Bone marrow (tissue), 2 donors: ENCODE measurements around the gene WDR86.

Source experiments
- DNase-seq, 2 donors: peaks; one replicate each; lab custom pipeline; 2025; lab: John Stamatoyannopoulos, UW

WDR86 gene

DNA sequence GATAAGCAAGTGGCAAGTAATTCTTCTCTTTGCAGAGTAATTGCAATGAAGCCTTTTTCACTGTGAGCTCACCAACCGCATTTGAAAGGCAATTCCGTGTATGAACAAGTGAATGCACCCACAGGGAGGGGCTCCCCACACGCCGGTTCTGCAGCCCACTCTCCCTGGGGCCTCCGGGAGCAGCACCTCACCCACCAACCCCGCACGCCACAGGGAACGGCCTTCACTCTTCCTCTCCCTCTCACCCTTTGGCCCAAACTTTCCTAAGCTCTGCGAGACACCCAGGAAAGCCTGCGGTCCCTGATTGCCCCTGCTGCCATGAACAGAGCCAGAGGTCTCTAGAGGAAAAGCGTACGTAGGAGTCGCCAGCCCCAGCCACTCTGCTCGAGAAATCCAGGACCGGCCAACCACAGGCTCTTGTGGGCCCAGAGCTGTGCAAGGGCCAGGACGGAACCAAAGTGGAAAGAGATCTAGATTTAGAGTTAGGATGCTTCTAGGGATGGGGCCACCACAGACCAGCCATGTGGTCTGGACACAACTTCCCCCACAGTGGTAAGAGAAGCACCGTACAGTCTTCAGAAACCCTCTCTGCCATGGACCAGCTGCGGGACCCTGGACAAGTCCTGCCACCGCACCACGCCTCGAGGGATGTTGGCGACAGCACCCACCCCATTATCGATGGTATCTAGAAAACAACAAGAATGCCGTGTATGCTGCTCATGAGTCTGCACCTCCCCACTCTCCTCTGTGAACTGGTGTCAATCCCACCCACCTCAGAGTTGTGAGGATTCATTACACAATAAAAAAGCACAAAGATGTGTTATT, 3.6 kb downstream of the WDR86 start:
- no peak for DNase-seq

DNA sequence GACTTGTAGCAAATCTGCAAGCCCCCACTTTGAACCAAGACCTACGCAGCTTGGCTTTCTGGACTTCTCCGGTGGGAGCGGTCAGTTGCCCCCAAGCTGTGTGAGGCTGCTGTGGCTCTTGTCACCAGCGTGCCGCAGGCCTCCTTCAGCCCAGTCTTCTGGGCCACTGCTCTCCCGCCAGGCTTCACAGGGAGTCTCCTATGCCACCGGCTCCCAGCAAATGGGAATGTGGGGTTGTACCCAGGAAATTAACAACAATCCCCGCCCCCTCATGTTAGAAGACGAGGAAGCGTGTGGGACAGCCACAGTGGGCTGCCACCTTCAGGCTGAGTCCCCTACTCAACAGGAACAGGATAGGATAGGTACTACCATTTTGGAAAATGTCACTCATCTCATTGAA, 4.2 kb downstream of the WDR86 start:
- DNase-seq = no peak

DNA sequence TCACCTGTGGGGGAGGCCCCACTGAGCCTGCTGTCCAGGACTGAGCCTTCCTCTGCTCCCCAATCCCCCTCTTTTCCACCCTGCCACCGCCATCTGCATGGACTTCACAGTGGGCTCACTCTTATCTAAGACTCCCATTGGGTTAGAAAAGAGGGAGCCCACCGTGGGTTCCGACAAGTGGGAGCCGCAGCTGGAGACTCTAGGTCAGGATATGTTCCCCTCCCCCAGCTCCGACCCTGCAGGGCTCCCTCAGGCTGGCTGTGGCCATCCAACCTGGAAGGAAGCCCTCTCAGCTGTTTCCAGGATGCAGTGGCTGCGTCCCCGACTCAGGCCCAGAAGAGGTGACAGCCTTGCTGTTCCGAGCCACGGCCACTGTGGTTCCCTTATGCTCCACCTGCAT, 4.8 kb downstream of the WDR86 start:
- no peak for DNase-seq

DNA sequence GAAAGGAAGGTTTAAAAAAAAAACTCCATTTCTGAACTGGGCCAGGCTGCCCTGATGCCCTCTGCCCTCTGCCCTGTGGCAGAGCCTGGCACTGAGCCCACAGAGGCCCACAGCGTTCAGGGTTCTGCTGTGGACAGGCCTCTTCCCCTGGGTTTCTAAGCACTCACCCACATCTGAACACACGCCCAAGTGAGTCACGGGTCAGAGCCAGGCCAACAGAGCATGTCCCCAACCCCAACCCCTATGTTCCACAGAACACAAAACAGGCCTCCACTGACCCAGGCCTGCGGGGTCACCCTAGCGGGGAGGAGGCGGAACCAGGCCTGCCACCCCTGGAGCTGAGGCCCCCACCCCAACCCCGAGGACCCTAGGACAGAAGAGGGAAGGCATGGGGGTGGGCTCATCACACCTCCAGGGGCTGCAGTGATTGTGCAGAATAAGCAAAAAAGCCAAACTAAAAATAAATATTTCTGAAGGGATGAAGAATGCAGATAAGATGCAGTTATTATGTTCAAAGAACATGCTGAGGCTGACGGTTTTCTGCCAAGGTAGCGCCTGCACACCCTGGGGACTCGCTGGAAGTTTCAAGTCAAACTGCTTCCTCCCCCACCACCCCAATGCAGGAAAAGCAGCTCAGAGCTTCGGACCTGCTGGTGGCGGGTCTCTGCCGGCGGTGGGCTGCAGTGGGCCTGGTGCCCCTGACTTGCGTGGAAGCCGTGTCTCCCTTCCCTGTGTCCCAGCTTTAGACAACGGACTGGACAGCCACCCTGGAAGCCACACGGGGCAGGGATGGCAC, 5.4 kb downstream of the WDR86 start:
- no peak for DNase-seq

DNA sequence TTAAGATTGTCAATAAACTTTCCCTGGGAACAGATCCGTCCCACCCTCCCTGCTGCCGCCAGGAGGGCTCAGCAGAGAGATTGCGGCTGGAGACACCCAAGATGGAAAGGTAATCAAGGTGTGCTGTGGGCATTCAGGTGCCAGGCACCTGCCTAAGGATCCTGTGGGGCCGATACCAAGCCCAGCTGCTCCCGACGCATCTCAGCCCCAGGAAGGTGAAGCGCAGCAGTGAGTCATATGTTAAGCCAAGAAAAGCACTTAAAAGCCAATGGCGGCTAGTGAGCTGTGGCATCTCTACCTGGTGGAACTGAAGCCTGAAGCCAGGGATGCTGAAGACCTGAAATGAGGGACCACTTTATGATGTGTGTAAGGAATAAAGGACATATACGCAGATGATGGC, 6.1 kb downstream of the WDR86 start:
- DNase-seq = no peak

DNA sequence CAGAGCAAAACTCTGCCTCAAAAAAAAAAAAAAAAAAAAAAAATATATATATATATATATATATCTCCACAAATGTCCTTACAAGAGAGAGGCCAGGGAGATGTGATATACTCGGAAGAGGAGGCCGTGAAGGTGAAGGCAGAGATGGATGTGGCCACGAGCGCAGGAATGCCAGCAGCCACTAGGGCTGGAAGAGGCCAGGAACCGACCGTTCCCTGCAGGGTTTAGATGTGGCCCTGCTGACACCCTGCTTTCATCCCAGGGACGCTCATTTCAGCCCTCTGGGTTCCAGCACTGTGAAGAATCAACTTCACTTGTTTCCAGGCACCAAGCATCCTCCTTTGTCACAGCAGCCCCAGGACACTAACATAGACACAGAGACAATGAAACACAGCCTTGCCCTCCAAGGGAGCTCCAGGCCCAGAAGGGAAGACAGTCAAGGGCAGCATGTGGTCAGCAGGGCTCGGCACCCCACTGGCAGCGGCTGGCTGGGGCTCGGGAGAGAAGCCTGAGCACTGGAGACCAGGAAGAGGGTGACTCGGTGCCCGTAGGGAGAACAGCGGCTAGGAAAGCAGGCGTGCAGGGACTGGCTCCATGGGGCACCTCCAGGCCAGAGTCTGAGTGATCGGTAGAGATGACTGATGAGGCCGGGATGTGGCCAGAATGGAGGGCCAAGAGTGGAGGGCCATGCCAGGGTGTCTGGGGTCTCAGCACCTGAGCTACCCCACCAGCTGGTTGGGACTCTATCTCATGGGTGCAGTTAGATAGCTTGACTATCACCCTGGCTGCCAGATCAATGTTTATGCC, 7.6 kb downstream of the WDR86 start:
- DNase-seq = no peak

DNA sequence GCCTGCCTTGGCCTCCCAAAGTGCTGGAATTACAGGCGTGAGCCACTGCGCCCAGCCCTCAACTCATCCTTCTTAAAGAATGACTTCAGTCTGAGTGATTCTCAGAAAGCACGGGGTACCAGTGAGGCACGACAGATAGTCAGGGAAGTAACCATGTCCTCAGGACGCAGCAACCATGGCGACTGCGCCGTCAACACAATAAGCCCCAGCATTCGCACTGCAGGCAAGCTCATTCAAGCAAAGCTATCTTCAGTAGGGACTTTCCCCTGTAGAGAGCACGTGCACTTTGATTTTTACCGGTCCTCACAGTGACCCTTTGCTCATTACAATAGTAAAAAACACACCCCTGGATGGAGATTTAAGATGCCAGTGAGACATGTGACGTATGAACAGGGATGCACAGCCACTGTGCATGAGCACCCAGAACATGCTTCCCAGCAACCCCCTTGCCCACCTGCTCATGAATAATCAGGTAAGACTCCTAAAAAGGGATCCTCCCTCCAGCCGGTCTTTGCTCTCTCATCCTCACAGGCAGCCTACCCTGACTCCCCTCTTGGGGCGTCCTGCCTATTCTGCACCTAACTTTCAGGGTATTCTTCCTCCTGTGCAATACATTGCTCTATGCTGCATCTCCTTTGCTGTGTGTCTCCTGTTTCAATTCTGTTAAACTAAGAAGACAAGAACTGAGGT, 9.1 kb downstream of the WDR86 start:
- DNase-seq = no peak

DNA sequence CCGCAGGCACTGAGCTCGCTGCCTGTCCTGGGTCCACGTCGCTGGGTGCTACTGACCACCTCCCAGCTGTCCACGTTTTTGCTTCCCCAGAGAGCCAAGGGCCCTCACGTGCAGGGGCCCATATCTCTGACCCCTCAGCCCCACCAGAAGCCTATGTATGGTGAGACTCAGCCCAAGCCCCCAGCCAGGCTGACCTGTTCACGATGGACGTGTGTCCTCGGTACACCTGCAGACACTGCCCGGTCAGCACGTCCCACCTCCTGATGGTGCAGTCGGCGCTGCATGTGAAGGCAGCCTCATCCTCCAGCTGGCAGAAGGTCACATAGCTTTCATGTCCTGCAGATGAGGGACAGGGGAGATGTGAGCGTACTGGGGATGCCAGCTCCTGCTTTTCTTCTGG, 9.9 kb downstream of the WDR86 start:
- no peak for DNase-seq

DNA sequence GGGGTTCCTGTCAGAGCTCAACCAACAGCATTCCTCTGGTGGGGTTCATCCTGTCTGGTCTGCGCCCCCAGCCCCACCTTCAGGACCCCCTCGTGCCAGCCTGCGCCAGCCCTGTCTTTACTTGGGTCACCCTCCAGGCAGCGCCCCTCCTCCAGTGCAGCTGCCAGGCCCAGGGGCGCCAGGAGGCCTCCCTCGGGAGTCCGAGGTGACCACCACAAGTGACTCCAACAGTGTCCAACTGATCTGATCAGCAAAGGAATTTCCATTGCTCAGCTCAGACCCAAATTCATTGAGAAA, 10.6 kb downstream of the WDR86 start:
- no peak for DNase-seq

DNA sequence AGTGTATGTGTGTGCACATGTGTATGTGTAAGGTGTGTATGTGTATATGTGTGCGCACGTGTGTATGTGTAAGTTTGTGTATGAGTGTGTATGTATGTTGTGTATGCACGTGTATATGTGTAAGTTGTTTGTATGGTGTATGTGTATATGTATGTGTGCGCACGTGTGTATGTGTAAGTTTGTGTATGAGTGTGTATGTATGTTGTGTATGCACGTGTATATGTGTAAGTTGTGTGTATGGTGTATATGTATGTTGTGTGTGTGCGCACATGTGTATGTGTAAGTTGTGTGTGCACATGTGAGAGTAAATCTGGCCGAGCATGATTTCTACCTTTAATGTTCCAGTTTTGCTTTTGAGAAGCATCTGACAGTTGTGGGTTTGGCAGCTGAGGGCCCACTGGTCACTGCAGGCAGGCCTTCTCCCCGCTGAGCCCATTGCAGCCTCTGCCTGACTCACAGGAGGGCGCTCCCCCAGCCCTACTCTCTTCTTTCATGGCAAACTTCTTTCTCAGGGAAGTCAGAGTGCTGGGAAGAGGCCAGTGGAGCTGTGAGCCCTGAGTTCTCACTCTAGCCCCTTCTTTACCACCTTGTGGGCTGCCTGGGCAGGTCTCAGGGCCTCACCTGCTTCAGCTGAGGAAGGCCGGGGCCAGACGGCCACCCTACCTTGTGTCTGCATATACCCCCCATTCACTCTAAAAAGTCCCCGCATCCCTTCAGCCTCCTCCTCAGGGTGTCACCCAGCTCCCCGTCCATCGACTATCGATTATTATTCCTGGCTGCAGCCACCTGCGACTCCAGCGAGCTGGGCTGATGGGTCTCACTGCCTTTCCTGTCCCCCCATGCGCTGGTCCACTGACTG, 11.2 kb downstream of the WDR86 start:
- no peak for DNase-seq

DNA sequence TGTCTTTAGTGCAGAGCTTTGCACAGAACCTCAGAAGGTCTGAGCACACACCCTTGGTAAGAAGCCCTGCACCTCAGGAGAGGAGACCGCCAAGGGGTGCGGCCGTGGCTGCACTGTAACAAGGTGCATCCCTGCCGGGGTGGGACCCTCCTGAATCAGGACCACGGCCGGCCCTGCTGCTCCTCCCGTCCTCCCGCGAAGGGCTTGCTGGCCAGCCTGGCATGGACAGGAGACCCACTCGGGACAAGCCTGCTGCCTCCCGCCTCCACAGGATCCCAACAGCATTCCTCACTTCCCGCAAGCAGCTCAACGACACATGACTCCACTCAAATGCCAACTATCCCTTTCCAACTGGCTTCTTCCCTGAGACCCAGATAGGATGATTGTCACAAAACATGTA, 12.8 kb downstream of the WDR86 start:
- no peak for DNase-seq

DNA sequence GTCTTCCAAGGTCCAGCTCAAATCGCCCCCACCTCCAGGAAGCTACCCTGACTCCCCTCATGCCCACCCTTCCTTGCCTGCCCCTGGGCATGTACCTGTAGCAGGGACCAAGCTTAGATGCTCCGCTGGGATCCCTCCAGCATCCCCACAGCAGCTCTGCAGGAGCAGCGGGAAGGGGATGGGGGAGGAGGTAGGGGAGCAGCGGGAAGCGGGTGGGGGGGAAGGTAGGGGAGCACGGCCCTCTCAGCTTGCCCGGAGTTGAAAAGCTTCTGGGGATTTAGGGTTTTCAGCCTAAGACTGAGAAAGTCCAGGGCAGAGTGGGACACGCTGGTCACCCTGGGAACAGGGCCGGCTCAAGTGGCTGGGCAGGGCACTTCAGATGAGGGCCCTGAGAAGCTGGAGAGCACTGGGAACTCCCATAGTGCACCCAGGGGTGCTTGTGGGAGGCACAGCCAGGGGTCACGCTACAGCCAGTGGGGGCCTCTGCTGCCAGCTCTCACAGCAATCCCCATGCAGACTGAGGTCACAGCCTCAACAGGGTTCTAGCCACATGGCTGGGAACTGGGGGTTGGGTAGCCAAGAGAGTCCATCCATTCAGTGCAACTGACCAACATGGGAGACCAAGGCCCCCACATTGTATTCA, 13.4 kb downstream of the WDR86 start:
- DNase-seq = no peak

DNA sequence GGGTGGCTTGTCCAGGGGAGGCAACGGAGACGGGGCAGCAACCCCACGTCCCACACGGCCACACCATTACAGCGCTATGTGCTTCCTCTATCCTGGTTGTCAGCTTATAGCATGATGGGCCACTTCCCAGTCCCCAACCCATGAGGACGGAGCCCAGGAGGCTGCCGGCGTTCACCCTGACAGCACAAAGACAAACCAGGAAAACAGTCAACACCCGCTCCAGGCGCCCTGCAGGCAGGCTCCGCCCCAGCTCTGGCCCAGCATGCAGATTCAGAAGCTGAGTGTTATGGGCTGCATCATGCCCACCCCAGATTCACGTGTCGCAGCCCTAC, 14.8 kb downstream of the WDR86 start:
- DNase-seq = no peak

DNA sequence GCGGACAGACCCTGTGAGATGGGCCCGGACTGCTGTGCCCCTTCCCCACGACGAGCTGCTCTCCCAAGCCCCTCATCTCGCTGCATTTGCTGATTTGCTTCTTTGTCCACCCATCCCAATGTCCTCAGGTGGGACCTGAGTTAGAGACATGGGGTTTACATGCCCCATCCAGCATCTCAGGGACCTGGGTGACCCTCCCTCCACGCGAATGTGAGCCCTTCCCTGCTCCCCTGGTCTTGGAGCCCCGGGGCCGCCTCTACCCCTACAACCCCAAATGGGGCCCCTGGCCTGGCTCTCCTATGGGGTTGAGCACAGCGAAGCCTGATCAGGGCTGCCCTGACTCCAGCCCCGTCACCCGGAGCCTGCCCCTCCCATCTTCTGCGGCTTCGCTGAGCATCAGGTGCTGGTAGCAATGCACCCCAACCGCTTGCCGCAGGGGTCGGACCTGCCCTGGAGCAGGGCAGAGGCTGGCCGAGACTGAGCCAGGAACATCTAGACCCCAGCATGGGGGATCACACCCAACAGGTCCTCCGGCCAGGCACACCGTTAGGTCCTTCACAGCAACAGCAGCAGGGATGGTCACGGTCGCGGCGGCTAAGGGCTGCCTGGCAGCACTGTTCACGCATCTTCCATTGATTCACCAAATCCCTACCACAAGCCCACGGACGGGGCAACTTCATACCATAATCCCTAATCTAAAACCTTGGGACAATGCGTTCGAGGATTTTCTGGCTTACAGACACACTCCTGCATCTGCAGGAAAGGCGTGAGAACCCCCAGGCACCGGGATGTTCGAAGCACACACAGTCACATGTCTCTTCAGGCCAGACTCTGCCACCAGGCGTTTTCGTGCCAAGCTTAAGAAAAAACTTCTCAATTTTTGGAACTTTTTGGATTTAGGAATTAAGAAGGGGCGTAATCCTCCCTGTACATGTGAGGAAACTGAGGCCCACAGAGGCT, 15.5 kb downstream of the WDR86 start:
- DNase-seq = no peak

DNA sequence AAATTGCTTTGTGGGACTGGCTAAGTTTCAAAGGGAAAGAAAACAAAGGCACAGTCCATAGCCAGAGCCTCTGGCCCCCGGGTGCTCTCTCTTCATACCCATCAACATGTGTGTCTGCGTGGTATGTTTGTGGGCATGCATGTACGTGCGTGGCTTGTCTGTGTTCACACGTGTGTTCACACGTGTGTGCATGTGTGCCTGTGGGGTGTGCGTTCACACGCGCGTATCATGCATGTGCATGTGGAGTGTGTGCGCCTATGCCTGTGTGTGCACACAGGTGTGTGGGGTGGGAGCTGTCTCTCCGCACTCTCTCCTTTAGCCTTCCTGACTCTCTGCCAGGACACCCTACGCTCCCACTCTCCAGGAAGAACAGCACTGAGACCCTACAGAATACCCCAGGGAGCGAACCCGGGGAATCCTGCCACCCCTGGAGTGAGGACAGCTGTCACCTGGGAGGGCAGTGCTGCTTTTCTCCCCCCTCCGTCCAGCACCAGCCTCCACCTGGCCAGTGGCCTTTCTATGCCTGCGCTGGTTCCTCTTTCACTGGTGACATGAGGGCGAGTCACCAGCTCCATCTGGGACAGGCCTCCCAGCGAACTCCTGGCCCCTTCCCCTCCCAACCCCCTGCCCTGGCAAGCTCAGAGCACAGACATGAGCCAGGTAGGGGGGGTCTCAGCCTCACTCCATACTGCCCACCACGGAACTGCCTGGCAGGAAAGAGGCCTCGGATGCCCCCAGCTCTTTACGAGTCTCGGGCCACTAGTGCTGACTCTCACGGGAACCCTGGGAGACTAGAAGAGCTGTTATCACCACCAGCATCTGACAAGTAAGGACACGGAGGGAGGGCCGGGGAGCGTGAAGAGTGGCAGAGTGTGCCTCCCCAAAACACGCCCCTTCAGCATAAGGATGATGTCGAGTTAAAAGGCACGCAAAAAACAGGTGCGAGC, 16.5 kb downstream of the WDR86 start:
- no peak for DNase-seq

DNA sequence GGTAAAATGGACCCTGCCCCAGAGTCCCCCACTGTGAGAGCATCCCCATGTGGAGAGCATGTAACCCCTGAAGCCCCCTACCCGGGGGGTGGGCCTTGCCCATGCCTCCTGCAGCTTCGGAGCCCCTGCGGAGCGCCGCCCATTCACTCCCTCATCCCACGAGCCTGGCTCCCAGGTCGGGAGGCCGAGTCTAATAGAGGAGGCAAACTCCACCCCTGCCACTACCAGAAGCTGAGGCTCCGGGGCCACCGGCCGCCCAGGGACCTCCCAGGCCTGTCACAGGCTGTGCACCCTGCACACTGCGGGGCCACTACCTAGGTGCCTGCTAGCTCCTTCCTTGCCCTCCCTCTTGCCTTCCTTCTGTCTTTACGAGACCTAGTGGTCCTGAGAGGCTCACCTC, 17.4 kb downstream of the WDR86 start:
- no peak for DNase-seq

DNA sequence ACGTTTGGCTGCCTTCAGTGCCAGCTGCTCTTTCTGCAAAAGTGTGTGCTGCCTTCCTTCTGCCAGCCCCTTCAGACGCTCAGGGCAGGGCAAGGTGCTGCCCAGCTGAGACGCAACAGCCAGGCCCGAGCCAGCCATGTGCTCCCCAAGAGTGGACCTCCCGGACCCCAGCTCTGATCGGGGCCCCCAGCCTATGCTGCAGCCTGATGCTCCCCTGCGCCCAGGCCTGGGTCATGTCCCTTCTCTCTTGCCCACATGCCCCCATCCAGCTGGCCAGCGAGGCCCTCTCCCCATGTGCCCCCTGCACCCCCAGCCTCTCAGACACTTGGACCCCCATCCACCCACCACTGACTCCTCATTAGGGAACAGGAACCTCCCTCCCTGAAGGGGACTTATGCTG, 17.8 kb downstream of the WDR86 start:
- no peak for DNase-seq

DNA sequence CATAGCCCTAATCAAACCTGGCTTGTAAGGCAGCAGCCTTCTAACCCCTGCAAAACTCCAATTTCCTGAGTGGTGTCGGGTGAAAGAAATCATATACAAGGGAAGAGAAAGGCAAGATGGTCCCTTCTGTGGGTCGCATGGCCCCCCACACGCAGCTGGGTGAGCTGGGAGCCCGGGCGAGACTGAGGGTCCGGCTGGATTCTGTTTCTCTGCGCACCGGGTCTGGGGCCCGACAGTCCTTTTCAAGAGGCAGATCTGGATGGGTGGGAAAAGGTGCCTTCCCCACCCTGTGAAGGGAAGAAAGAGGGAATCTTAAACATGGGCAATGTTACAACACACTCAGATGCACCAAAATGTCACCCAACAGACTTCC, 18.5 kb downstream of the WDR86 start:
- DNase-seq = no peak
